ENCODE measurements around the gene GPC5.

The GPC5 gene

DNA sequence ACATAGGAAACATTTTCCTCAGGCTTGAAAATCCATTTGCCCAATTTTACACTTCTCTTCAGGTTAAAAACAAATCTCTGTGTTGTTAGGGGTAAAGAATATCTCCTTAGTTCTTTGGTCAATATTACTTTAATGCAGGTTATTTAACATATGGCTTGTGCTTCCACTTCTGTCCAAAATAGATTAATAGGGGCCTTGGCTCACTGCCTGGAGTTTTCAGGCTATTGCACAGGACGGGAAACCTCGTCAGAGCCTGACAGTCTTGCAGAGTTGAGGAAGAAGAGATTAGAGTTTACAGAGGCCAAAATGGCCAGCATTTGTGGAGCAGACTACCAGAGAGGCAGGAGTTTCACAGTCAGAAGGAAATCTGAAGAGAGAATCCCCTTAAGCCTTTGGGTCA is 964.3 kb downstream of the GPC5 start:
- no peak overlapping the region for H3K27ac ChIP-seq
- TF ChIP-seq, protein P1, sequence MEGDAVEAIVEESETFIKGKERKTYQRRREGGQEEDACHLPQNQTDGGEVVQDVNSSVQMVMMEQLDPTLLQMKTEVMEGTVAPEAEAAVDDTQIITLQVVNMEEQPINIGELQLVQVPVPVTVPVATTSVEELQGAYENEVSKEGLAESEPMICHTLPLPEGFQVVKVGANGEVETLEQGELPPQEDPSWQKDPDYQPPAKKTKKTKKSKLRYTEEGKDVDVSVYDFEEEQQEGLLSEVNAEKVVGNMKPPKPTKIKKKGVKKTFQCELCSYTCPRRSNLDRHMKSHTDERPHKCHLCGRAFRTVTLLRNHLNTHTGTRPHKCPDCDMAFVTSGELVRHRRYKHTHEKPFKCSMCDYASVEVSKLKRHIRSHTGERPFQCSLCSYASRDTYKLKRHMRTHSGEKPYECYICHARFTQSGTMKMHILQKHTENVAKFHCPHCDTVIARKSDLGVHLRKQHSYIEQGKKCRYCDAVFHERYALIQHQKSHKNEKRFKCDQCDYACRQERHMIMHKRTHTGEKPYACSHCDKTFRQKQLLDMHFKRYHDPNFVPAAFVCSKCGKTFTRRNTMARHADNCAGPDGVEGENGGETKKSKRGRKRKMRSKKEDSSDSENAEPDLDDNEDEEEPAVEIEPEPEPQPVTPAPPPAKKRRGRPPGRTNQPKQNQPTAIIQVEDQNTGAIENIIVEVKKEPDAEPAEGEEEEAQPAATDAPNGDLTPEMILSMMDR (conservative IDR thresholded peaks at IDR 0.05): no peak

DNA sequence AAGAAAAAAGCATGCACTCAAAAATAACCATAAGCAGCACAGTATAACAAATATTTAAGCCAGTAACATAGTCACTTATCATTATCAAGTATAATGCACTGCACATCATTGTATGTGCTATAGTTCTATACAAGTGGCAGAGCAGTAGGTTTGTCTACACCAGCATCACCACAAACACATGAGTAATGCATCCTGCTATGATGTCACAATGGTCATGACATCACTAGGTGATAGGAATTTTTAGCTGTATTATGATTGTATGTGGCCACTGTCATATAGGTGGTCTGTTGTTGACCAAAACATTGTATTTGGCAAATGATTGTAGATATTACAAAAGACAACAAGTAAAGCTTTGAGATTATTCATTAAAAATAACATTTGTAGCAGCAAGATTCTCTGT is 967.5 kb downstream of the GPC5 start:
- no peak overlapping the region for H3K27ac ChIP-seq
- TF ChIP-seq, protein P1 (conservative IDR thresholded peaks at IDR 0.05): no peak

DNA sequence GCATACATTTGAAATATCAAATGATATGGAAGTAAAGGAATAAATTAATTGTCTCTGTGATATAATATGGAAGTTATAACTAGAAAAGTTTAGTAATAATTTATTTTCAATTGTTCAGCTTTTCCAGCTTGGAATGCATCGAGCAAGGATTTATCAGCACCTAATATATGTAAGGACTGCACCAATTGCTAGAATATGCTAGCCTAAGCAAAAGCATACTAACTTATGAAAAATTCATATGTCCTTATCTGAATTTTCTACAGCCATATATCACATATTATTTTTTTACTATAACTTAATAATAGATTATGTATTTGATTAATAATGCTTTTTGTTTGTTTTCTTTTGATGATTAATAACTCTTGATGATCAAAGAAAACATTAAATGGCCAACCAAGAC is 979.0 kb downstream of the GPC5 start:
- TF ChIP-seq, protein P1 (conservative IDR thresholded peaks at IDR 0.05): no peak
- no peak overlapping the region for H3K27ac ChIP-seq

DNA sequence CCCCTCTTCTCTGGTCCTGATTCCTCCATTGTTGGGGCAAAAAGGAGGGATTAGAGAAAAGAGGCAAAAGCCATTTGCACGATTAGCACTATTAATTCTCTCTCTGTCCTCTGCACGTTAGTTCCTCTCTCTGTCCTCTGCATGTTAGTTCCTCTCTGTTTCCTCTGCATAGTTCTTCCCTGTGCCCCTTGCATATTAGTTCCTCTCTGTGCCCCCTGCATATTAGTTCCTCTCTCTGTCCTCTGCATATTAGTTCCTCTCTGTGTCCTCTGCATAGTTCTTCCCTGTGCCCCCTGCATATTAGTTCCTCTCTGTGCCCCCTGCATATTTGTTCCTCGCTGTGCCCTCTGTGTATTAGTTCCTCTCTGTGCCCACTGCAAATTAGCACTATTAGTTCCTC is 981.0 kb downstream of the GPC5 start:
- no peak overlapping the region for H3K27ac ChIP-seq
- TF ChIP-seq, protein P1 (conservative IDR thresholded peaks at IDR 0.05): no peak

DNA sequence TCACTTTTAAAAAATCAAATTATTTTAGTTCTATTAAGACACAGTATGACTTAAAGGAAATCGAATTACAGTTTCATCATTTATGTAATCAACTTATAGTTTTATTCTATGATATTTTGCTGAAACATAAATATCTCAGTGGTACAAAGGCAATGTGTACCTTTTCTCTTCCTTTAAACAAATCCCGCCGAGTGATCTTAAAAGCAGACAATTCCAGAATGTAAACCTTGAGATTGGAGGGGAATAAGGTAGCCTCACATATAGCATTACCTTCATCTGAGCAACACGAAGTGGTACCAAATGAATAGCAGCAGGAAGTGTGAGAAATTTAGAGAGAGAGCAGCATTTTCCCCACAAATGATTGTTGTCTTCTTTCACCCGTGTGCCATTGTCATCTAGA is 986.0 kb downstream of the GPC5 start:
- H3K27ac ChIP-seq: no peak overlapping the region
- TF ChIP-seq, protein P1 (conservative IDR thresholded peaks at IDR 0.05): no peak

DNA sequence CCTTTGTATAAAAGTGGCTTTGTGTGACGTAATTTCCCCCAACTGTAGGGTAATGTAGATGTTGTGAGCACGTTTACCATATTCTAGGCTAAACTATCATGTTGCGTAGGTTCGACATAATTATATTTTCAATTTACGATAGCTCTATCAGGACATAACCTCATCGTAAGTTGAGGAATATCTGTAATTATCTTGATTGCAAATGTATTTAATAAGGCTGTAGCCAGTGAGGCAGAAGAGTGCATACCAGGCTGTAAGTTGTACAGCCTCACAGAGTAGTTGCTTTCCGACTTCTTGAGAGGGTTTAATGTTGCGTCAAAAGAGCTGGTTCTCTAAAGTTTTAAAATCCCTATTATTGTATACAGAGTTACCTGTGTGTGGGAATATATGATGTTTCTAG is 988.8 kb downstream of the GPC5 start:
- TF ChIP-seq, protein P1 (conservative IDR thresholded peaks at IDR 0.05): no peak
- H3K27ac ChIP-seq: no peak overlapping the region

DNA sequence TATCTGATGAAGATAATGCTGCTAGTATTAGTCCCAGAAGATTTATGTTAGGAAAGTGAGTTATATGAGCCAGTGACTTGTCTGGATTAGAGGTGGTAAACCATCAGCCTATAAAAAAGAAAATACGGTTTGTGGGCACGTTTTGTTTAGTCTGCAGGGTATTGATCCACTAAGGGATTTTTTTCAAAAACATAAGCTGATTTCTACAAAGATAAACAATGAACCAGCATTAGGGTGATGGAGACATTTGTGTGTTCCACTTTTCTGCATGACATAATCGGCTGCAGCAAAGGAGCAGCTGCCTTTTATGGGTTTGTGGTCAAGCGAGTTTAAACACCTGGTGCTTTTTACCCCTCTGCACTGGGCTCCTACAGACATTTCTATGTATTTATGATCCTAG is 991.8 kb downstream of the GPC5 start:
- H3K27ac ChIP-seq: peak overlapping the region; percentile 52
- TF ChIP-seq, protein P1 (conservative IDR thresholded peaks at IDR 0.05): no peak

DNA sequence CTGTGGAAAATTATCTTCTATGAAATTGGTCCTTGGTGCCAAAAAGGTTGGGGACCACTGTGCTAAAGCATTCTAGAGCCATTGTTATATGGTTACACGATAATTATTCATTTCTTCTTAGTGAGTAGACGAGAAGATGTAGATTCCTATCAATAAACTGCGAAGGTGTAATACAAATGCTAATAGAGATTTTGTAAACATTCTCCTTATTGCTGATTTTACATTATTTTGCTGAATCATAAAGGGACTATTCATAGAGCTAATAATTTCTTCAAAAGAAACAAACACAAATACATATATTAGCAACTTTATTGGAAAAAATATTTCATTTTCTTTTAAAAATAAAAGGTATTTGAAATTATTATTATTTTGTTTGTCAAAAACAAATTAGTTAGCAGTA is 1005.2 kb downstream of the GPC5 start:
- TF ChIP-seq, protein P1 (conservative IDR thresholded peaks at IDR 0.05): no peak
- no peak overlapping the region for H3K27ac ChIP-seq
